Measurements from ENCODE around the gene SUMF1.

The SUMF1 gene

GRCh38 chr3:4466741-4467521, at the start of gene SUMF1:
TSS of gene SUMF1 (minus strand) at chr3:4467269. CDS start at chr3:4467245, 24 bp downstream.
- DNase-seq (ENCODE audit: low read depth) = peak; percentile 48

- DNase-seq (ENCODE audit: low read depth) = no peak
Measured at GRCh38 chr3:4515916-4516579, 49.0 kb upstream of the SUMF1 start.

- DNase-seq (ENCODE audit: low read depth) = no peak
Measured at GRCh38 chr3:4514916-4515315, 47.8 kb upstream of the SUMF1 start.

GRCh38 chr3:4514321-4514720, 47.3 kb upstream of the SUMF1 start:
- DNase-seq (ENCODE audit: low read depth) = no peak

- DNase-seq (ENCODE audit: low read depth) = no peak
Measured at GRCh38 chr3:4512895-4513616, 46.0 kb upstream of the SUMF1 start.

- DNase-seq (ENCODE audit: low read depth) = no peak
Measured at GRCh38 chr3:4511491-4512262, 44.6 kb upstream of the SUMF1 start.

- no peak for DNase-seq (ENCODE audit: low read depth)
Measured at GRCh38 chr3:4509983-4510755, 43.1 kb upstream of the SUMF1 start.

- no peak for DNase-seq (ENCODE audit: low read depth)
Measured at GRCh38 chr3:4509043-4509442, 42.0 kb upstream of the SUMF1 start.

- no peak for DNase-seq (ENCODE audit: low read depth)
Measured at GRCh38 chr3:4508048-4508981, 41.2 kb upstream of the SUMF1 start.

- DNase-seq (ENCODE audit: low read depth) = no peak
Measured at GRCh38 chr3:4507024-4507596, 40.0 kb upstream of the SUMF1 start.

- DNase-seq (ENCODE audit: low read depth) = no peak
Measured at GRCh38 chr3:4506559-4507023, 39.5 kb upstream of the SUMF1 start.

GRCh38 chr3:4505688-4506558, 38.9 kb upstream of the SUMF1 start:
- DNase-seq (ENCODE audit: low read depth) = no peak

GRCh38 chr3:4504340-4505261, 37.5 kb upstream of the SUMF1 start:
- DNase-seq (ENCODE audit: low read depth) = no peak

GRCh38 chr3:4503050-4503449, 36.0 kb upstream of the SUMF1 start:
- DNase-seq (ENCODE audit: low read depth) = no peak

- no peak for DNase-seq (ENCODE audit: low read depth)
Measured at GRCh38 chr3:4501927-4502326, 34.9 kb upstream of the SUMF1 start.

- DNase-seq (ENCODE audit: low read depth) = no peak
Measured at GRCh38 chr3:4501437-4501836, 34.4 kb upstream of the SUMF1 start.

- DNase-seq (ENCODE audit: low read depth) = no peak
Measured at GRCh38 chr3:4498446-4498845, 31.4 kb upstream of the SUMF1 start.

Data from stimulated activated CD8-positive, alpha-beta memory T cell treated with anti-CD3 and anti-CD28 coated beads, Interleukin-7, amount 100 ng/mL, for 24 hours (primary cell).